Measurements from ENCODE around the gene GADD45G. TPM values are rescaled to one million over a fixed set of nuclear protein-coding genes. Genes with fewer than 3 reads are reported as not detected.

Gene GADD45G
- total RNA-seq, 2 donors from 2014 or later = 8.1 to 10.8 TPM

GRCh38 chr9:89562186-89562814, 42.5 kb upstream of the GADD45G start:
- Histone ChIP-seq H3K9ac (ENCODE audit: low read depth in 2 of 2, low read length in 2 of 2) (no peak overlapping the region), H3K4me3 (no peak overlapping the region), H3K27ac (no peak overlapping the region), H3K36me3 (no peaks in the 10 kb centered on the region), H3K9me3 (no peaks in the 10 kb centered on the region), H3K4me1 (no peaks in the 10 kb centered on the region), H3K27me3 (no peaks in the 10 kb centered on the region)
- no peak for DNase-seq
- intact Hi-C loops (cut with DNase I) = no loop called here
- no peak for TF ChIP-seq CTCF (IDR thresholded peaks at IDR 0.05)

GRCh38 chr9:89563571-89564345, 41.1 kb upstream of the GADD45G start:
- H3K27me3 ChIP-seq = no peaks in the 10 kb centered on the region
- no peaks in the 10 kb centered on the region for H3K36me3 ChIP-seq
- H3K9ac ChIP-seq (ENCODE audit: low read depth in 2 of 2, low read length in 2 of 2) = no peak overlapping the region
- no peaks in the 10 kb centered on the region for H3K9me3 ChIP-seq
- intact Hi-C loops (cut with DNase I) = no loop called here
- H3K27ac ChIP-seq = no peak overlapping the region
- no peak for TF ChIP-seq CTCF (IDR thresholded peaks at IDR 0.05)
- H3K4me1 ChIP-seq = no peaks in the 10 kb centered on the region
- DNase-seq = no peak
- no peak overlapping the region for H3K4me3 ChIP-seq

GRCh38 chr9:89564346-89564878, 40.4 kb upstream of the GADD45G start:
- Histone ChIP-seq H3K36me3 (no peaks in the 10 kb centered on the region), H3K27ac (no peak overlapping the region), H3K4me1 (no peaks in the 10 kb centered on the region), H3K9ac (ENCODE audit: low read depth in 2 of 2, low read length in 2 of 2) (no peak overlapping the region), H3K27me3 (no peaks in the 10 kb centered on the region), H3K9me3 (no peaks in the 10 kb centered on the region), H3K4me3 (no peak overlapping the region)
- intact Hi-C loops (cut with DNase I) = no loop called here
- TF ChIP-seq CTCF (IDR thresholded peaks at IDR 0.05) = no peak
- DNase-seq = no peak

GRCh38 chr9:89567649-89568048, 37.2 kb upstream of the GADD45G start:
- intact Hi-C loops (cut with DNase I) = no loop called here
- DNase-seq = no peak
- Histone ChIP-seq H3K27ac (no peak overlapping the region), H3K27me3 (peaks cover 7% of the 10 kb centered on the region), H3K4me3 (no peak overlapping the region), H3K9ac (ENCODE audit: low read depth in 2 of 2, low read length in 2 of 2) (no peak overlapping the region), H3K4me1 (no peaks in the 10 kb centered on the region), H3K36me3 (no peaks in the 10 kb centered on the region), H3K9me3 (no peaks in the 10 kb centered on the region)
- TF ChIP-seq CTCF (IDR thresholded peaks at IDR 0.05) = no peak

GRCh38 chr9:89574309-89574708, 30.5 kb upstream of the GADD45G start:
- Histone ChIP-seq H3K27me3 (peaks cover 10% of the 10 kb centered on the region), H3K4me3 (no peak overlapping the region), H3K9ac (ENCODE audit: low read depth in 2 of 2, low read length in 2 of 2) (no peak overlapping the region), H3K36me3 (no peaks in the 10 kb centered on the region), H3K27ac (no peak overlapping the region), H3K4me1 (no peaks in the 10 kb centered on the region), H3K9me3 (no peaks in the 10 kb centered on the region)
- no peak for DNase-seq
- no peak for TF ChIP-seq CTCF (IDR thresholded peaks at IDR 0.05)
- intact Hi-C loops (cut with DNase I) = no loop called here
